GM23338 (cell line): Measurements from ENCODE around the gene SLC47A1. TPM values are rescaled to one million over a fixed set of nuclear protein-coding genes. Genes with fewer than 3 reads are reported as not detected.
A peak's percentile ranks its signal among the peaks of the same experiment; 100 is the strongest.

Experiments used
- ATAC-seq: fragments of 200-7000 bp; cut with Tn5 transposase; 3 replicates; pipeline ENCODE4 v1.9.1; 2020
- DNase-seq: peaks from one replicate; pipeline ENCODE4 v3.0.0-alpha.2; 2015; ENCODE audit warnings: low spot score
- H2AFZ ChIP-seq: fragments of 200-600 bp; sonication (generic); 2 replicates; pipeline ENCODE4 v1.8.0; 2016; ENCODE audit warnings: antibody characterized with exemption, mild to moderate bottlenecking, moderate library complexity
- H3F3A ChIP-seq: fragments of 200-600 bp; sonication (generic); replicated peaks from 2 replicates; pipeline ENCODE4 v1.8.0; 2017; ENCODE audit warnings: antibody characterized with exemption, mixed run types, low read depth
- H3K27ac ChIP-seq: fragments of 200-600 bp; sonication (generic); 2 replicates; pipeline ENCODE4 v1.6.1; 2016; ENCODE audit warnings: low read depth
- H3K27me3 ChIP-seq: fragments of 200-600 bp; sonication (generic); 2 replicates; pipeline ENCODE4 v1.8.0; 2016; ENCODE audit warnings: mild to moderate bottlenecking, mixed run types, moderate library complexity; ENCODE audit not compliant: insufficient read depth
- H3K36me3 ChIP-seq: fragments of 200-600 bp; sonication (generic); 2 replicates; pipeline ENCODE4 v1.8.0; 2016; ENCODE audit warnings: mild to moderate bottlenecking; ENCODE audit not compliant: insufficient read depth
- H3K4me1 ChIP-seq: fragments of 200-600 bp; sonication (generic); 2 replicates; pipeline ENCODE4 v1.8.0; 2016; ENCODE audit warnings: mild to moderate bottlenecking, moderate library complexity; ENCODE audit not compliant: insufficient read depth
- H3K4me2 ChIP-seq: fragments of 200-600 bp; sonication (generic); 2 replicates; pipeline ENCODE4 v1.7.1; 2017; ENCODE audit warnings: mixed run types
- H3K4me3 ChIP-seq: fragments of 200-600 bp; sonication (generic); 2 replicates; pipeline ENCODE4 v1.6.1; 2016; ENCODE audit warnings: mixed run types
- H3K79me2 ChIP-seq: fragments of 200-600 bp; sonication (generic); replicated peaks from 2 replicates; pipeline ENCODE4 v1.8.0; 2017; ENCODE audit warnings: mild to moderate bottlenecking; ENCODE audit not compliant: insufficient read depth
- H3K9me2 ChIP-seq: fragments of 200-600 bp; sonication (generic); 2 replicates; pipeline ENCODE4 v1.8.0; 2017; ENCODE audit not compliant: insufficient read depth
- H4K20me1 ChIP-seq: fragments of 200-600 bp; sonication (generic); replicated peaks from 2 replicates; pipeline ENCODE4 v1.8.0; 2017; ENCODE audit warnings: mild to moderate bottlenecking; ENCODE audit not compliant: insufficient read depth
- H3K27ac Mint-ChIP-seq: 2 replicates; pipeline ENCODE4 v1.8.0; 2020; ENCODE audit warnings: inconsistent platforms, mild to moderate bottlenecking, moderate library complexity, mixed read lengths
- H3K27me3 Mint-ChIP-seq: 3 replicates; pipeline ENCODE4 v1.8.0; 2022; ENCODE audit warnings: low read depth, mild to moderate bottlenecking, moderate library complexity, mixed read lengths, inconsistent platforms; ENCODE audit not compliant: insufficient read depth, poor library complexity
- H3K36me3 Mint-ChIP-seq: 3 replicates; pipeline ENCODE4 v1.8.0; 2021; ENCODE audit warnings: low read depth, mild to moderate bottlenecking, inconsistent platforms, moderate library complexity, mixed read lengths
- H3K4me1 Mint-ChIP-seq: 3 replicates; pipeline ENCODE4 v1.8.0; 2020; ENCODE audit warnings: mild to moderate bottlenecking, inconsistent platforms, mixed read lengths
- H3K4me3 Mint-ChIP-seq: 3 replicates; pipeline ENCODE4 v1.8.0; 2021; ENCODE audit warnings: moderate library complexity, mild to moderate bottlenecking, inconsistent platforms, mixed read lengths
- H3K9me3 Mint-ChIP-seq: 3 replicates; pipeline ENCODE4 v1.8.0; 2020; ENCODE audit warnings: moderate library complexity, mild to moderate bottlenecking, inconsistent platforms, mixed read lengths
- CREB1 ChIP-seq: fragments of 250-450 bp; sonication (Bioruptor Pico); IDR thresholded peaks from 2 replicates; pipeline ENCODE4 v1.5.0; 2020; ENCODE audit warnings: low read depth, mild to moderate bottlenecking, moderate library complexity
- CTCF ChIP-seq, 2 experiments: fragments of 200-600 bp in 1 of 2; sonication (generic) in 1 of 2; conservative IDR thresholded peaks; 2 replicates each; pipeline versions ENCODE4 v1.5.1 to v1.6.1; 2016 to 2017; ENCODE audit warnings: antibody characterized with exemption in 2 of 2, low read depth in 2 of 2, mild to moderate bottlenecking in 2 of 2, moderate library complexity in 1 of 2
- ETS1 ChIP-seq: IDR thresholded peaks from 2 replicates; pipeline ENCODE4 v1.6.1; 2016; ENCODE audit warnings: antibody characterized with exemption
- EZH2 ChIP-seq: fragments of 200-600 bp; sonication (generic); IDR thresholded peaks from one replicate; pipeline ENCODE4 v1.8.0; 2017; ENCODE audit warnings: antibody characterized with exemption, mild to moderate bottlenecking, low read depth; ENCODE audit not compliant: unreplicated experiment
- EZH2phosphoT487 ChIP-seq: fragments of 200-600 bp; sonication (generic); IDR thresholded peaks from one replicate; pipeline ENCODE4 v1.8.1; 2018; ENCODE audit warnings: antibody characterized with exemption; ENCODE audit not compliant: unreplicated experiment
- JUNB ChIP-seq: IDR thresholded peaks from one replicate; pipeline ENCODE4 v1.6.1; 2016; ENCODE audit warnings: antibody characterized with exemption; ENCODE audit not compliant: unreplicated experiment
- NANOG ChIP-seq: IDR thresholded peaks from 2 replicates; pipeline ENCODE4 v1.6.1; 2016; ENCODE audit warnings: antibody characterized with exemption, borderline replicate concordance
- REST ChIP-seq: IDR thresholded peaks from one replicate; pipeline ENCODE4 v1.6.1; 2018; ENCODE audit warnings: antibody characterized with exemption; ENCODE audit not compliant: unreplicated experiment
- STAT1 ChIP-seq: IDR thresholded peaks from one replicate; pipeline ENCODE4 v1.6.1; 2016; ENCODE audit warnings: antibody characterized with exemption; ENCODE audit not compliant: unreplicated experiment
- ZNF331 ChIP-seq: fragments of 250-450 bp; sonication (Bioruptor Pico); IDR thresholded peaks from 2 replicates; pipeline ENCODE4 v1.5.0; 2020; ENCODE audit warnings: low read depth, mild to moderate bottlenecking, moderate library complexity
- polyA plus RNA-seq: library from polyadenylated mRNA; unstranded; fragments of >200 nt; fragmentation: Nextera tagmentation; extraction: Ambion mirVana; gene quantifications from 2 replicates; pipeline ENCODE4 v1.2.1, GENCODE V29; 2016
- total RNA-seq: library from RNA; depleted of rRNA; stranded (reverse); fragments of >200 nt; shearing (Covaris generic); gene quantifications from 2 replicates; pipeline ENCODE4 v1.2.3, GENCODE V29; 2014

Gene SLC47A1
- total and polyA plus RNA-seq, 2 experiments from 2014 or later = 0.53 to 1.9 TPM

- no peaks in the 10 kb centered on the region for H3K36me3 Mint-ChIP-seq
- Histone ChIP-seq H3K4me1 (peaks cover 27% of the 10 kb centered on the region), H3K79me2 (no peaks in the 10 kb centered on the region), H2AFZ (peak overlapping the region; percentile 60), H4K20me1 (no peaks in the 10 kb centered on the region), H3K9me2 (no peaks in the 10 kb centered on the region; the same call in 1 of the 2 replicates), H3K27ac (no peak overlapping the region), H3K27me3 (no peaks in the 10 kb centered on the region), H3K36me3 (no peaks in the 10 kb centered on the region), H3K4me3 (no peak overlapping the region), H3F3A (0 out of 2 replicates have a peak, but pooled peaks cover 2% of the 10 kb centered on the region), H3K4me2 (no peak overlapping the region)
- no peak overlapping the region for H3K4me3 Mint-ChIP-seq
- ATAC-seq (peak; percentile 46; the same call in 2 of the 3 replicates), DNase-seq (no peak)
- TF ChIP-seq CTCF (conservative IDR thresholded peaks at IDR 0.05; ENCODE audit: low read depth in 2 of 2) (no peak), EZH2phosphoT487 (no peak)
- H3K4me1 Mint-ChIP-seq = peaks cover 24% of the 10 kb centered on the region
- H3K27ac Mint-ChIP-seq = no peak overlapping the region; the same call in 1 of the 2 replicates
- H3K27me3 Mint-ChIP-seq = peaks cover 12% of the 10 kb centered on the region
- no peaks in the 10 kb centered on the region; the same call in 2 of the 3 replicates for H3K9me3 Mint-ChIP-seq
Measured at GRCh38 chr17:19494961-19495806, 38.5 kb upstream of the SLC47A1 start.

- H3K79me2 ChIP-seq = no peaks in the 10 kb centered on the region
- H3K4me2 ChIP-seq = no peak overlapping the region
- H3K27me3 ChIP-seq = no peaks in the 10 kb centered on the region
- H3K27ac ChIP-seq = no peak overlapping the region
- 0 out of 2 replicates have a peak, but pooled peaks cover 2% of the 10 kb centered on the region for H3F3A ChIP-seq
- peaks cover 27% of the 10 kb centered on the region for H3K4me1 ChIP-seq
- no peaks in the 10 kb centered on the region for H3K36me3 ChIP-seq
- peaks cover 13% of the 10 kb centered on the region for H3K27me3 Mint-ChIP-seq
- H3K27ac Mint-ChIP-seq = no peak overlapping the region
- DNase-seq (no peak), ATAC-seq (no peak)
- H3K9me2 ChIP-seq = no peaks in the 10 kb centered on the region; the same call in 1 of the 2 replicates
- no peaks in the 10 kb centered on the region; the same call in 2 of the 3 replicates for H3K9me3 Mint-ChIP-seq
- peak overlapping the region; percentile 60; the same call in 1 of the 2 replicates for H2AFZ ChIP-seq
- no peak overlapping the region for H3K4me3 Mint-ChIP-seq
- H3K36me3 Mint-ChIP-seq = no peaks in the 10 kb centered on the region
- H4K20me1 ChIP-seq = no peaks in the 10 kb centered on the region
- H3K4me1 Mint-ChIP-seq = peaks cover 24% of the 10 kb centered on the region
- no peak overlapping the region for H3K4me3 ChIP-seq
- TF ChIP-seq STAT1 (no peak), NANOG (no peak), ETS1 (no peak), CREB1 (CRISPR knock-in tag) (no peak), ZNF331 (CRISPR knock-in tag) (no peak), EZH2 (no peak), JUNB (no peak), REST (no peak)
Measured at GRCh38 chr17:19495828-19496528, 37.7 kb upstream of the SLC47A1 start.
